HepG2 (cell line): ENCODE measurements around the gene DGCR2. TPM values are rescaled to one million over a fixed set of nuclear protein-coding genes. Genes with fewer than 3 reads are reported as not detected.

ENCODE experiments used
- ATAC-seq: fragments of 200-7000 bp; cut with Tn5 transposase; 3 replicates; pipeline ENCODE4 v1.9.1; 2020; ENCODE audit warnings: mild to moderate bottlenecking, moderate library complexity
- BruUV-seq: library from RNA; stranded (reverse); fragments of 400-500 nt; replicated peaks from 2 replicates; lab custom pipeline; 2021; lab: Mats Ljungman, UMichigan
- CTCF ChIA-PET: fragments of 300-600 bp; formaldehyde crosslinking; extraction: SDS; loops from one replicate; lab custom pipeline; 2021; ENCODE audit warnings: low total read pairs, inconsistent platforms, low intra/inter-chr PET ratio; lab: Yijun Ruan, JAX
- POLR2A ChIA-PET: fragments of 350-600 bp; sonication (Branson Sonifier 250); formaldehyde crosslinking; loops from one replicate; lab custom pipeline; 2020; ENCODE audit warnings: antibody characterized with exemption, inconsistent platforms; lab: Yijun Ruan, JAX
- DNase-seq: peaks from one replicate; pipeline ENCODE4 v3.0.0-alpha.2; 2015; ENCODE audit warnings: low spot score
- FAIRE-seq: peaks from 3 replicates; lab custom pipeline; 2011; peaks lifted over from hg19 to GRCh38; lab: Jason Lieb, UNC
- H2AFZ ChIP-seq: one replicate; pipeline ENCODE4 v1.6.1; 2011; ENCODE audit warnings: low read length, inconsistent platforms
- H3K27ac ChIP-seq: fragments of 300-600 bp; 3 replicates; pipeline ENCODE4 v1.8.0; 2011; ENCODE audit warnings: mixed run types, mild to moderate bottlenecking, mixed read lengths, low read length, inconsistent platforms; ENCODE audit not compliant: insufficient read depth; ENCODE audit errors: extremely low read length
- H3K27me3 ChIP-seq, 2 experiments: fragments of 200-600 bp in 1 of 2; 2 replicates in 1 of 2; 3 replicates in 1 of 2; pipeline versions ENCODE4 v1.6.0 to v1.8.0; 2011; ENCODE audit warnings: low read length in 2 of 2, mild to moderate bottlenecking in 2 of 2, moderate library complexity in 2 of 2, inconsistent platforms in 1 of 2; ENCODE audit not compliant: insufficient read depth in 2 of 2, control insufficient read depth in 1 of 2
- H3K36me3 ChIP-seq, 2 experiments: fragments of 200-600 bp in 1 of 2; replicated peaks in 1 of 2; 2 replicates in 1 of 2; 3 replicates in 1 of 2; pipeline versions ENCODE4 v1.5.1 to v1.8.0; 2011; ENCODE audit warnings: low read length in 2 of 2, inconsistent platforms in 1 of 2; ENCODE audit not compliant: insufficient read depth in 2 of 2, control insufficient read depth in 1 of 2
- H3K4me1 ChIP-seq: 2 replicates; pipeline ENCODE4 v1.5.1; 2012; ENCODE audit warnings: low read length, inconsistent platforms; ENCODE audit not compliant: insufficient read depth
- H3K4me2 ChIP-seq: 2 replicates; pipeline ENCODE4 v1.6.0; 2011; ENCODE audit warnings: low read depth, low read length, inconsistent platforms
- H3K4me3 ChIP-seq, 3 experiments: fragments of 200-600 bp in 1 of 3; sonication (generic), shearing (Covaris generic) in 1 of 3; replicated peaks in 1 of 3; 2 replicates each; pipeline ENCODE4 v1.5.1; 2011 to 2016; ENCODE audit warnings: low read length in 3 of 3, inconsistent platforms in 2 of 3, low read depth in 2 of 3, mild to moderate bottlenecking in 2 of 3, control low read depth in 1 of 3, mixed read lengths in 1 of 3; ENCODE audit not compliant: insufficient read depth in 1 of 3
- H3K79me2 ChIP-seq: one replicate; pipeline ENCODE4 v1.6.1; 2011; ENCODE audit warnings: low read length, inconsistent platforms; ENCODE audit not compliant: insufficient read depth
- H3K9ac ChIP-seq: 2 replicates; pipeline ENCODE4 v1.6.0; 2011; ENCODE audit warnings: mild to moderate bottlenecking, low read depth, low read length, inconsistent platforms; ENCODE audit not compliant: insufficient read depth
- H3K9me3 ChIP-seq: 2 replicates; pipeline ENCODE4 v1.5.1; 2012; ENCODE audit warnings: mild to moderate bottlenecking, low read length
- H4K20me1 ChIP-seq: 2 replicates; pipeline ENCODE4 v1.6.0; 2011; ENCODE audit warnings: inconsistent platforms, mild to moderate bottlenecking, low read length, moderate library complexity; ENCODE audit not compliant: insufficient read depth
- AGO2 ChIP-seq: fragments of 200-400 bp; formaldehyde crosslinking; optimal IDR thresholded peaks from 2 replicates; pipeline ENCODE3; 2017; ENCODE audit warnings: mild to moderate bottlenecking, low read depth, low read length, moderate library complexity
- BRCA1 ChIP-seq: sonication (generic); formaldehyde crosslinking; IDR thresholded peaks from 2 replicates; pipeline ENCODE4 v1.4.0; 2020; ENCODE audit warnings: missing genetic modification reagents
- CC2D1A ChIP-seq: sonication (generic); formaldehyde crosslinking; IDR thresholded peaks from 2 replicates; pipeline ENCODE4 v1.8.1; 2023; ENCODE audit warnings: mild to moderate bottlenecking, missing genetic modification reagents
- KLF16 ChIP-seq, 2 experiments: sonication (generic) in 1 of 2; formaldehyde crosslinking in 1 of 2; IDR thresholded peaks; 2 replicates each; pipeline versions ENCODE4 v1.6.1 to v1.8.0; 2016 to 2023; ENCODE audit warnings: missing genetic modification reagents in 2 of 2, missing compliant biosample characterization in 1 of 2
- NR3C1 ChIP-seq: sonication (generic); formaldehyde crosslinking; IDR thresholded peaks from 2 replicates; pipeline ENCODE4 v1.4.0; 2020; ENCODE audit warnings: missing genetic modification reagents
- RBFOX2 ChIP-seq: fragments of 200-400 bp; formaldehyde crosslinking; IDR thresholded peaks from 2 replicates; pipeline ENCODE4 v1.6.1; 2017; ENCODE audit warnings: low read depth, mild to moderate bottlenecking, low read length
- REL ChIP-seq: sonication (generic); formaldehyde crosslinking; conservative IDR thresholded peaks from 2 replicates; pipeline ENCODE4 v1.8.0; 2022; ENCODE audit warnings: mild to moderate bottlenecking, missing genetic modification reagents, moderate library complexity
- TMF1 ChIP-seq: sonication (generic); formaldehyde crosslinking; IDR thresholded peaks from 2 replicates; pipeline ENCODE4 v1.8.1; 2022; ENCODE audit warnings: low read depth, missing genetic modification reagents
- ZBTB38 ChIP-seq: sonication (generic); formaldehyde crosslinking; IDR thresholded peaks from 2 replicates; pipeline ENCODE4 v1.5.1; 2020; ENCODE audit warnings: mild to moderate bottlenecking, missing genetic modification reagents
- ZIK1 ChIP-seq: sonication (generic); formaldehyde crosslinking; IDR thresholded peaks from 2 replicates; pipeline ENCODE4 v1.5.0; 2020; ENCODE audit warnings: mild to moderate bottlenecking, low read depth, missing genetic modification reagents, borderline replicate concordance
- ZNF138 ChIP-seq: sonication (generic); formaldehyde crosslinking; IDR thresholded peaks from 2 replicates; pipeline ENCODE4 v1.5.0; 2020; ENCODE audit warnings: mild to moderate bottlenecking, low read depth, missing genetic modification reagents
- ZNF569 ChIP-seq: sonication (generic); formaldehyde crosslinking; IDR thresholded peaks from 2 replicates; pipeline ENCODE4 v1.5.0; 2020; ENCODE audit warnings: mild to moderate bottlenecking, missing genetic modification reagents, moderate library complexity, borderline replicate concordance
- WGBS: methylation state at CpG from one replicate; pipeline ENCODE4 v1.1.6; 2017; ENCODE audit warnings: low lambda C conversion rate; 5-methylcytosine and 5-hydroxymethylcytosine counted together
- in situ Hi-C: cut with HindIII; loops from 2 replicates; pipeline ENCODE4 v1.10.0; 2017; ENCODE audit warnings: low pct_unique_long_range_greater_than_20kb; ENCODE audit not compliant: extremely low pct_ligation_motif_present
- intact Hi-C: fragments of 100-400 bp; cut with micrococcal nuclease; formaldehyde crosslinking; loops from one replicate; pipeline ENCODE4 v1.10.0; 2022; ENCODE audit not compliant: unreplicated experiment
- polyA plus RNA-seq, 8 experiments: library from polyadenylated mRNA; depleted of rRNA in 3 of 8; stranded (reverse) in 7 of 8; unstranded in 1 of 8; fragments of >200 nt; fragmentation: Illumina TruSeq in 4 of 8; extraction: Trizol in 4 of 8; gene quantifications; 2 replicates each; pipeline versions ENCODE4 v1.2.1 to v1.2.3, GENCODE V29; 2011 to 2016; ENCODE audit warnings: low read depth in 4 of 8, missing spikeins in 1 of 8, mixed read lengths in 1 of 8; ENCODE audit not compliant: insufficient read depth in 1 of 8
- total RNA-seq, 5 experiments: library from RNA; depleted of rRNA; stranded (reverse); fragments of >200 nt; fragmentation: Illumina TruSeq; extraction: Trizol; gene quantifications; 2 replicates each; pipeline ENCODE4 v1.2.3, GENCODE V29; 2016; ENCODE audit warnings: low read depth in 1 of 5
- TF ChIP-seq, protein P1 (sequence below): sonication (generic); formaldehyde crosslinking; IDR thresholded peaks from 2 replicates; pipeline ENCODE4 v1.8.0; 2022; ENCODE audit warnings: mild to moderate bottlenecking, missing genetic modification reagents, moderate library complexity

The DGCR2 gene
- total and polyA plus RNA-seq, 2 of the 13 experiments (the other 11 are each of a cell fraction or from before 2014, with no cell fraction given): 23.1 to 35.3 TPM

- Histone ChIP-seq H3K4me3 (no peak overlapping the region), H3K27me3 (no peaks in the 10 kb centered on the region), H3K27ac (no peak overlapping the region), H3K9ac (no peak overlapping the region), H3K79me2 (no peaks in the 10 kb centered on the region), H2AFZ (no peak overlapping the region), H3K9me3 (no peaks in the 10 kb centered on the region), H3K36me3 (peaks cover 20 to 56% of the 10 kb centered on the region in 2 experiments; a peak in 4 of 5 replicates)
- DNase-seq (no peak), ATAC-seq (no peak)
- CTCF ChIA-PET: no interaction called here
- 100% methylated on average over 12 of the region's 18 CpGs for WGBS
- TF ChIP-seq ZNF569 (CRISPR knock-in tag): no peak
- 0 out of 2 replicates have a peak, but pooled peaks have one; percentile 14 for TF ChIP-seq RBFOX2
- TF ChIP-seq, all 625 proteins: peak for 1
- intact Hi-C loops (no loop called here), in situ Hi-C loops (no loop called here)
- Histone ChIP-seq H4K20me1 (no peaks in the 10 kb centered on the region), H3K4me1 (no peaks in the 10 kb centered on the region), H3K4me2 (no peak overlapping the region)
- no peak for FAIRE-seq
- POLR2A ChIA-PET: interaction anchor here (1.3 kb wide), 1 partner anchor 13 kb away, joined by 3 read pairs; the partner anchor contains the start of gene DGCR2
- BruUV-seq: no TSS peak
These were observed 12.7 kb upstream of the DGCR2 start for GRCh38 chr22:19134874-19135273.

DNA sequence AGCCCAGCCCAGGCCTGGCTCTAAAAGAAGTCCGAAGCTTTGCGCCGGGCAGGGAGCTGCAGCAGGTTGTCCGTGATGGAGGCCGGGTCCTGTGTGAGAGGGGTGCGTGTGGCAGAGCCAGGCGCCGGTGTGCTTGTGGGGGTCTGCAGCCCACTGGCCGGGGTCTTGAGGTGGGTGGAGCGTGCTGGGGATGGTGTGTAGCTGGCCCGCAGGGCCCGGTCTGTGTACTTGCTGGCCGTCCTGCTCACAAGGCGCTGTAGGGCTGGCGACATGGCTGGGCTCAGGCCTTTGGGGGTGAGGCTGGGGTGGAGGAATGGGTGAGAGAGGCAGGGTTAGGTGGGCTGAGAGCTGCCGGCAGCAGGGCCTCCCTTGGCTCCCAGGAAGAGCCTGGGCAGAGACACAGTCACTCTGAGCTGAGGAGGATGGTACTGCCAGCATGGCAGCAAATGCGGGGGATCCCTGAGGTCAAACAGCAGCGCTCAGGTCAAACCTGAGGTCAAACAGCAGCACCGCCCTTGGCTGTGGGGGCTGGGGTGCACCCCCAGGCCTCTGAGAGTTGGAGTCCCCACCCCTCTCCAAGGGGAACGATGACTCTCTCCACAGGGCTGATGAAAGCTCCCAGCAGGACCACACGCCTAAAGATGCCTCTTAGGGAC lies 12.1 kb upstream of the DGCR2 start:
- no peak overlapping the region for H3K4me3 ChIP-seq
- no peak overlapping the region for H3K4me2 ChIP-seq
- BruUV-seq: no TSS peak
- no peaks in the 10 kb centered on the region for H3K9me3 ChIP-seq
- H3K36me3 ChIP-seq: peaks cover 16 to 50% of the 10 kb centered on the region in 2 experiments; a peak in 4 of 5 replicates
- ChIA-PET POLR2A (interaction anchor here (1.3 kb wide), 1 partner anchor 13 kb away, joined by 3 read pairs; the partner anchor contains the start of gene DGCR2), CTCF (no interaction called here)
- 0 out of 5 replicates have a peak, but pooled peaks cover 0 to under 1% of the 10 kb centered on the region in 2 experiments for H3K27me3 ChIP-seq
- no peak for TF ChIP-seq REL
- TF ChIP-seq, protein P1, sequence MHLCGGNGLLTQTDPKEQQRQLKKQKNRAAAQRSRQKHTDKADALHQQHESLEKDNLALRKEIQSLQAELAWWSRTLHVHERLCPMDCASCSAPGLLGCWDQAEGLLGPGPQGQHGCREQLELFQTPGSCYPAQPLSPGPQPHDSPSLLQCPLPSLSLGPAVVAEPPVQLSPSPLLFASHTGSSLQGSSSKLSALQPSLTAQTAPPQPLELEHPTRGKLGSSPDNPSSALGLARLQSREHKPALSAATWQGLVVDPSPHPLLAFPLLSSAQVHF (CRISPR knock-in tag): no peak
- TF ChIP-seq ZIK1 (CRISPR knock-in tag): no peak
- no peak for TF ChIP-seq ZNF138 (CRISPR knock-in tag)
- no peak for TF ChIP-seq KLF16 (CRISPR knock-in tag; IDR thresholded peaks at IDR 0.05)
- no peak for TF ChIP-seq ZBTB38 (CRISPR knock-in tag)
- TF ChIP-seq AGO2: no peak
- no peak for TF ChIP-seq CC2D1A (CRISPR knock-in tag)
- no peak for TF ChIP-seq NR3C1 (CRISPR knock-in tag)
- no peak for TF ChIP-seq TMF1 (CRISPR knock-in tag)
- no peak for TF ChIP-seq BRCA1 (CRISPR knock-in tag)
- intact Hi-C loops (no loop called here), in situ Hi-C loops (no loop called here)
- no peak overlapping the region for H3K27ac ChIP-seq
- H3K4me1 ChIP-seq: no peaks in the 10 kb centered on the region
- H2AFZ ChIP-seq: no peak overlapping the region
- DNase-seq: no peak
- WGBS: 98% methylated on average over 15 of the region's 21 CpGs
- H3K9ac ChIP-seq: no peak overlapping the region
- no peak for FAIRE-seq
- ATAC-seq: no peak
- H3K79me2 ChIP-seq: no peaks in the 10 kb centered on the region
- no peaks in the 10 kb centered on the region for H4K20me1 ChIP-seq
